GM10266 (cell line): Measurements from ENCODE around the gene PARP4.
"Not testable (repeated sequence)": the region's sequence is repeated elsewhere in the genome, so short reads cannot be mapped to it uniquely, and the experiment has no call there.

Experiments used
- DNase-seq: peaks from one replicate; pipeline ENCODE4 v3.0.0; 2012; ENCODE audit errors: extremely low spot score
- TF ChIP-seq, protein P1 (sequence below): IDR thresholded peaks from 2 replicates; pipeline ENCODE4 v1.5.1; 2012; ENCODE audit warnings: mild to moderate bottlenecking, low read depth; ENCODE audit not compliant: control insufficient read depth, insufficient read depth; ENCODE audit errors: missing control alignments

PARP4 gene

DNA sequence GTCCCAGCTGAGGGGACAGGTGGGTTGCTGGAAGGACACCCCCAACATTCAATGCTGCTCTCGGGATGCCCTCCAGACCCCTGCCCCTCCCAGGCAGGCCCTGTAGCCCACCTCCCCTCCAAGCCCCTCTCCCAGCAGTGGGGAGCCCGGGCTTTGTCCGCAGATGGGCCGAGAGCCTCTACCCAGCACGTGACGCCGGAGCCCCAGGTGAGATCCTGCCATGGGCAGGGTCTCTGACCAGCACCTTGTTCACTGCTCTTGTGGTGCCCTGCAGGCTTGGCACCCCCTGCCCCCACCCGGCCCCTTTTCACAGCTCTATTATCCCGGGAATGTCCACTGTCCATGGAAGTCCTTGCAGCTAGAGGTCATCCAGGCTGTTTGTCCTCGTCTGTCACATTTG lies 126.7 kb downstream of the PARP4 start:
- TF ChIP-seq, protein P1, sequence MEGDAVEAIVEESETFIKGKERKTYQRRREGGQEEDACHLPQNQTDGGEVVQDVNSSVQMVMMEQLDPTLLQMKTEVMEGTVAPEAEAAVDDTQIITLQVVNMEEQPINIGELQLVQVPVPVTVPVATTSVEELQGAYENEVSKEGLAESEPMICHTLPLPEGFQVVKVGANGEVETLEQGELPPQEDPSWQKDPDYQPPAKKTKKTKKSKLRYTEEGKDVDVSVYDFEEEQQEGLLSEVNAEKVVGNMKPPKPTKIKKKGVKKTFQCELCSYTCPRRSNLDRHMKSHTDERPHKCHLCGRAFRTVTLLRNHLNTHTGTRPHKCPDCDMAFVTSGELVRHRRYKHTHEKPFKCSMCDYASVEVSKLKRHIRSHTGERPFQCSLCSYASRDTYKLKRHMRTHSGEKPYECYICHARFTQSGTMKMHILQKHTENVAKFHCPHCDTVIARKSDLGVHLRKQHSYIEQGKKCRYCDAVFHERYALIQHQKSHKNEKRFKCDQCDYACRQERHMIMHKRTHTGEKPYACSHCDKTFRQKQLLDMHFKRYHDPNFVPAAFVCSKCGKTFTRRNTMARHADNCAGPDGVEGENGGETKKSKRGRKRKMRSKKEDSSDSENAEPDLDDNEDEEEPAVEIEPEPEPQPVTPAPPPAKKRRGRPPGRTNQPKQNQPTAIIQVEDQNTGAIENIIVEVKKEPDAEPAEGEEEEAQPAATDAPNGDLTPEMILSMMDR = no peak
- no peak for DNase-seq

DNA sequence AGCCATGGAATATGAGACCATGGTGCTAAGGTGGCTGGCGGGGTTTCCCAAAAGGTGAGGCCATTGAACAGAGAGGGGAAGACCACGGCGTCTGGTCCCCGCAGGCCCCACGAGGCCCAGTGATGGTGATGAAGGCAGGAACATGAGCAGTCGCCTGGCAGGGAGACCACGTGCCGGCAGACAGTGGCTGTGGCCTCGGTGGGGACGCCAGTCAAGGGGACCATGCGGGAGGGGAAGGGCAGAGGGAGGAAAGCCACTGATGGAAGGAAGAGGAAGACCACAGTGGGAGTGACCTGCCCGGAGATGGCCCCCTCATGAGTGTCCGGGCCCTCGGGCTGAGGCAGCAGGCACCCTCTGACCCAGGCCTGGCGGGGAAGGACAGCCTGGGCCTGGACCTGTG lies 127.6 kb downstream of the PARP4 start:
- not testable (repeated sequence) for DNase-seq

DNA sequence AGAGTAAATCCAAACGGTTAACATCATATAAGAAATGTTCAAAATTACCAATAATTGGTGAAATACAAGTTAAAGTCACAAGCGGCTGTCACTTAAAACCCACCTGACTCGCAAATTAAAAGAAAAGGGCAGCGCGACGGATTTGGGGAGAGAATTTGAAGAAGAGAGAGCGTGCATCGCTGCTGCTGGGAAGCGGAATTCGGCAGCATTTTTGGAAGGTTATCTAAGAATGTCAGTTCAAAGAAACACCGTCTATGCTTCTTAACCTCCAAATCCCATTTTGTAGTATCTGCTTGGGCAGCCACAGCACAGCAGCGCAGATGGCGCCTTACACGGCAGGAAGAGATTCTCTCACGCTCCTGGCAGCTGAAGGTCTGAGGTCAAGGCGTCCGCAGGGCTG lies 128.5 kb downstream of the PARP4 start:
- not testable (repeated sequence) for DNase-seq

DNA sequence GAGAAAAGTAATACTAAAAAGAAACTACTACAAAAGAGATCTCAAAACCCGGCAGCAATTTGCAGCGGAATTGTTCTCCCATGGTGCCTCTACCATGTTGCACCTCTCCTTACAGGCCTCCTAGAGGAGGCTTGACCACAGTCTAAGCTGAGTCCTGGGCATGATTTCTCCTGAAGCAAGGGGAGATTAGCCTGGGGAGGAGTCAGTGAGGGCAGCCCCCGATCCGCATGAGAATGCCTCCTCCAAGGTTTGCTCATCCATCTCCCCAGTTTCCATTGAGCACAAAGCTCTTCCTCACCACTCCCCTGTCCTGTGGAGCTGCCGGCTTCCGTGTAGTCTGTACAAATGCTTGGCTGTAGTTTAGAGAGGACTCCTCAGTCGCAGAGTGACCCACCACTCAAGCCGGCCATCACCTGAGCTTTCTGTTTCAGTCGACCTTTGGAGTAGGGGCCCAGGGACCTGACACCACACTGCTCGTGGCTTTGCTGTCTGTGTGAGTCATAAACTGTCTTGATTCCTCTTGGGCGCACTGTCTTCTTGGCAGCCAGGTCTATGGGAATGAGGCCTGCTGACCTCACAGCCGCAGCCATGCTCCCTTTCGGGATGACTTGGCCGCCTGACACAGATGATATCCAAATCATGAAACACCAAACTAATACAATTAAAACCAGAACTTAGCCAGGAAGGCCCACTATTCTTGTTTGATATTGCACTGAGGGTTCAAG lies 130.9 kb downstream of the PARP4 start:
- TF ChIP-seq, protein P1 = no peak
- DNase-seq = no peak

GRCh38 chr13:24380881-24381280 lies 131.7 kb downstream of the PARP4 start:
- not testable (repeated sequence) for DNase-seq

DNA sequence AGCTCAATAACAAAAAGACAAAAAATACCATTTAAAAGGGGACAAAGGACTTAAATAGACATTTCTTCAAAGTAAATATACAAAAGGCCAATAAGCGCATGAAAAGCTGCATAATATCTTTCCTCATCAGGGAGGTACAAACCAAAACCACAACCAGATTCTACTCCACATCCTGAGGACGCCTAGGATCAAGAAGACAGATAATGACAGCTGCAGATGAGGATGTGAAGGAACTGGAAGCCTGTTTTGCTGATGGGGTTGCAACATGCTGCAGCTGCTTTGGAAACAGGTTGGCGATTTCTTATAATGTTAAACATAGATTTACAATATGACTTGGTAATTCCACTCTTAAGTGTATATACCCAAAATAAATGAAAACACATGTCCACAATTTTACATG lies 132.4 kb downstream of the PARP4 start:
- not testable (repeated sequence) for DNase-seq

DNA sequence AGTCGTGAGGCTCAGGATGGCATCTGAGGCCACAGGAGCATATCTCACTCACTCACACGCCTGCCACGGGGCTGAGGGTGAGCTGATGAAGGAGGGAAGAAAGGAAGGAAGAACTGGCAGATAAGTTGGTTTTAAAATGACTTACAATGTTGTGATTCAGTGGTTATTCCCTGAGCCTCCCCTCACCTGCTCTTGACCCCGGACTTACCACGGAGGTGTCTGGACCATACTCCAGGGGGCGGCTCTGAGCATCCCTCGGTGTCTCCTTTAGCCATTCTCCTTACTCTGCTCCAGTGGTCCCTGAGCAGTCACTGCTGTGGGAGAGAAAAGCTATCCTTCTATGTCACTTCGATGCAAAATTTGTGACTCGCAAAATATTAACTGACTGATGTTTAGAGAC lies 141.3 kb downstream of the PARP4 start:
- not testable (repeated sequence) for DNase-seq
